Bronchial epithelial cell (primary cell): ENCODE data around the gene MYH16. TPM values are rescaled to one million over a fixed set of nuclear protein-coding genes. Genes with fewer than 3 reads are reported as not detected.

ENCODE experiments used
- DNase-seq: peaks from one replicate; pipeline ENCODE4 v3.0.0-alpha.2; 2010; ENCODE audit warnings: low read depth
- FAIRE-seq: peaks from 2 replicates; lab custom pipeline; 2011; peaks lifted over from hg19 to GRCh38; lab: Jason Lieb, UNC
- H3K27me3 ChIP-seq: 2 replicates; pipeline ENCODE4 v1.5.1; 2011; ENCODE audit warnings: low read length; ENCODE audit not compliant: control insufficient read depth, insufficient read depth
- H3K36me3 ChIP-seq: 2 replicates; pipeline ENCODE4 v1.5.1; 2011; ENCODE audit warnings: low read length; ENCODE audit not compliant: control insufficient read depth, insufficient read depth
- H3K4me3 ChIP-seq: 2 replicates; pipeline ENCODE4 v1.5.1; 2011; ENCODE audit warnings: mild to moderate bottlenecking, low read depth, low read length, control low read depth
- CTCF ChIP-seq: IDR thresholded peaks from 2 replicates; pipeline ENCODE4 v1.5.1; 2011; ENCODE audit warnings: mild to moderate bottlenecking, moderate library complexity, low read length, control low read depth, inconsistent platforms; ENCODE audit not compliant: insufficient read depth, severe bottlenecking
- total RNA-seq: library from RNA; depleted of rRNA; stranded (reverse); fragments of >200 nt; gene quantifications from 2 replicates; pipeline ENCODE4 v1.2.1, GENCODE V29; 2014

Gene MYH16
- total RNA-seq, 1 donor from 2014 or later, result 0.53 TPM

DNA sequence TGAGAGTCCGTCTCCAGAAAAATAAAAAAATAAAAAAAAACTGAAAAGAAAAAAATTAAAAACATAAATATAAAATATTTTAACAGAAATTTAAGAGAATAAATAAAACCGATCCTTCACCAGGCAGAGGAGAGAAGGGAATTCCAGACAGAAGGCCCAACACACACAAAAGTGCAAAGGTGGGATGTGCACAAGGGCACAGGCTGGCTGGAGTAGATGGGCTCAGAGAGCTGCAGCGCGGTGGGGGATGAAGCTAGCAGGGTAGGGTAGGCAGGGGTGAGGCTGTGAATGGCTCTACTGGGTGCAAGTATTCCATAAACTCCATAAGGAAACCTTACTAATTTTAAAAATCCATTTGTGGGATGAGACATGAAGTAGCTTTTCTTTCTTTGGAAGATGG lies 37.4 kb downstream of the MYH16 start:
- H3K4me3 ChIP-seq, result no peak overlapping the region
- no peaks in the 10 kb centered on the region for H3K36me3 ChIP-seq
- DNase-seq (no peak), FAIRE-seq (no peak)
- no peaks in the 10 kb centered on the region for H3K27me3 ChIP-seq
- TF ChIP-seq CTCF, result no peak

DNA sequence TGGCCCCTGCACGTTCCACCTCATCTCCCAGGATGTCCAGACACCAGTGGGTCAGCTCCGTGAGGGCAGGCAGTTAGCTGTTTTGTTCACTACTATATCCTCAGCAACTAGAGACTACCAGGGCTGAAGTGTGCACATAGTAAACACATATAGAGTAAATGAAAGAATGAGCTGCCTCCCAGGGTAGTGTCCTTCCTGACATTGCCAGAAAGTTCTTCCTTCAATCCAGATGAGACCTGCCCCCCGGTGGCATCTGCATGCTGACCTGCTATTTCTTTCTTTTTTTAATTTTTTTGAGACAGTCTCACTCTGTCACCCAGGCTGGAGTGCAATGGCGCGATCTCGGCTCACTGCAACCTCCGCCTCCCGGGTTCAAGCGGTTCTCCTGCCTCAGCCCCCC lies 39.1 kb downstream of the MYH16 start:
- Histone ChIP-seq H3K36me3 (no peaks in the 10 kb centered on the region), H3K4me3 (no peak overlapping the region), H3K27me3 (no peaks in the 10 kb centered on the region)
- DNase-seq (peak; percentile 34), FAIRE-seq (no peak)
- TF ChIP-seq CTCF, result peak; percentile 13

GRCh38 chr7:99312316-99313203 lies 39.9 kb downstream of the MYH16 start:
- no peaks in the 10 kb centered on the region for H3K27me3 ChIP-seq
- FAIRE-seq (no peak), DNase-seq (peak; percentile 57)
- peak; percentile 77 for TF ChIP-seq CTCF
- no peaks in the 10 kb centered on the region for H3K36me3 ChIP-seq
- no peak overlapping the region for H3K4me3 ChIP-seq

- DNase-seq, result no peak
- TF ChIP-seq CTCF, result no peak
- H3K4me3 ChIP-seq, result no peak overlapping the region
- no peaks in the 10 kb centered on the region for H3K27me3 ChIP-seq
- H3K36me3 ChIP-seq, result no peaks in the 10 kb centered on the region
- no peak for FAIRE-seq
These were observed 40.5 kb downstream of the MYH16 start for GRCh38 chr7:99313204-99313573.

DNA sequence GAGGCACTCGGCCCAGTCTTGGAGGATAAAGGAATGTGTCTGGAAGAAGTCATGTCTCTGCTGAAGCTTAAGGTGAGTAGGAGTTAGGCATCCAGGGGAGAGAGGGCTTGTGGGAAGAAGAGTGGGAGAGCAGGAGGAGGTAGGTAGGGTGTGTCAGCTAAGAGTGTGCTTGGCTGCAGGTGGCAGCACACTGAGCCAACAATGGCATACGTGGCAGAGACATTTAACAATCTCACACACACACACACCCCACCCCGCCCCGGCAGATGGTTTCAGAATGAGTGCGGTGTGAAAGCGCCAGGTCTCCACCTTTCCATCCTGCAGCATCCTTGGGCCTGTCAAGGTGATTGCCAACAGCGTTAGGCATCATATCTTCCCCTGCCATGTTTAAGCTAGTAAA lies 41.9 kb downstream of the MYH16 start:
- TF ChIP-seq CTCF, result peak; percentile 22
- H3K4me3 ChIP-seq, result no peak overlapping the region
- no peaks in the 10 kb centered on the region for H3K36me3 ChIP-seq
- FAIRE-seq, result peak; percentile 98
- DNase-seq, result peak; percentile 71
- no peaks in the 10 kb centered on the region for H3K27me3 ChIP-seq
